A549 (cell line): Measurements from ENCODE around the gene PIGS. TPM values are rescaled to one million over a fixed set of nuclear protein-coding genes. Genes with fewer than 3 reads are reported as not detected.

Experiments
- ATAC-seq, 2 experiments: fragments of 200-7000 bp in 1 of 2; fragments of >200 bp in 1 of 2; cut with Nextera tagmentation in 1 of 2; cut with Tn5 transposase in 1 of 2; 3 replicates each; pipeline versions ENCODE4 v1.8.0 to v1.9.1; 2018 to 2020; ENCODE audit warnings: mild to moderate bottlenecking in 1 of 2, moderate library complexity in 1 of 2
- CTCF ChIA-PET: fragments of 300-600 bp; sonication (Branson Sonifier 250); formaldehyde crosslinking; extraction: SDS; loops from one replicate; lab custom pipeline; 2021; ENCODE audit warnings: antibody characterized with exemption, inconsistent platforms; lab: Yijun Ruan, JAX
- POLR2A ChIA-PET: fragments of 350-600 bp; formaldehyde crosslinking; extraction: SDS; loops from one replicate; lab custom pipeline; 2021; ENCODE audit warnings: antibody characterized with exemption, inconsistent platforms; lab: Yijun Ruan, JAX
- DNase-seq, 2 experiments: peaks; one replicate each; pipeline versions ENCODE4 v3.0.0 to v3.0.0-alpha.2; 2011 to 2016; ENCODE audit warnings: low read depth in 1 of 2, low spot score in 1 of 2
- FAIRE-seq: peaks from 2 replicates; lab custom pipeline; 2011; peaks lifted over from hg19 to GRCh38; lab: Jason Lieb, UNC
- H3K27ac ChIP-seq, 2 experiments: fragments of >200 bp; sonication (Bioruptor Twin); formaldehyde crosslinking; 3 replicates each; pipeline ENCODE4 v1.5.1; 2016 to 2017
- H3K4me1 ChIP-seq: fragments of >200 bp; sonication (Bioruptor Twin); formaldehyde crosslinking; 3 replicates; pipeline ENCODE4 v1.6.1; 2016
- H3K4me2 ChIP-seq: fragments of >200 bp; sonication (Bioruptor Twin); formaldehyde crosslinking; 3 replicates; pipeline ENCODE4 v1.6.1; 2016
- H3K4me3 ChIP-seq: fragments of >200 bp; sonication (Bioruptor Twin); formaldehyde crosslinking; 3 replicates; pipeline ENCODE4 v1.5.1; 2016
- H3K9me3 ChIP-seq: fragments of >200 bp; sonication (Bioruptor Twin); formaldehyde crosslinking; 3 replicates; pipeline ENCODE4 v1.6.1; 2016
- CBX2 ChIP-seq: fragments of 200-600 bp; sonication (generic); IDR thresholded peaks from 2 replicates; pipeline ENCODE4 v1.6.1; 2016; ENCODE audit warnings: low read depth, mild to moderate bottlenecking, borderline replicate concordance
- CHD4 ChIP-seq: fragments of 200-600 bp; sonication (generic); IDR thresholded peaks from 2 replicates; pipeline ENCODE4 v1.6.1; 2016; ENCODE audit warnings: antibody characterized with exemption, mild to moderate bottlenecking, borderline replicate concordance
- GATA3 ChIP-seq: IDR thresholded peaks from 2 replicates; pipeline ENCODE4 v1.6.1; 2012; ENCODE audit warnings: borderline replicate concordance
- HMGXB4 ChIP-seq: fragments of 250-450 bp; sonication (Bioruptor Pico); IDR thresholded peaks from 2 replicates; pipeline ENCODE4 v1.5.0; 2021; ENCODE audit warnings: mild to moderate bottlenecking, moderate library complexity, borderline replicate concordance
- JUN ChIP-seq, 2 experiments: fragments of >200 bp; sonication (Bioruptor Twin); formaldehyde crosslinking; IDR thresholded peaks; 2 replicates in 1 of 2; 3 replicates in 1 of 2; pipeline ENCODE4 v1.6.1; 2016 to 2017
- KDM5A ChIP-seq: fragments of 200-600 bp; sonication (generic); IDR thresholded peaks from 2 replicates; pipeline ENCODE4 v1.6.1; 2016; ENCODE audit warnings: antibody characterized with exemption, mild to moderate bottlenecking
- MAX ChIP-seq: IDR thresholded peaks from 2 replicates; pipeline ENCODE4 v1.6.1; 2012
- MAZ ChIP-seq: fragments of 150-350 bp; IDR thresholded peaks from 2 replicates; pipeline ENCODE4 v1.6.1; 2014; ENCODE audit warnings: antibody characterized with exemption, low read depth, low read length, borderline replicate concordance
- PHF8 ChIP-seq: fragments of 200-600 bp; sonication (generic); IDR thresholded peaks from 2 replicates; pipeline ENCODE4 v1.6.1; 2016; ENCODE audit warnings: low read depth, mild to moderate bottlenecking, antibody characterized with exemption, moderate library complexity, borderline replicate concordance
- POLR2A ChIP-seq: IDR thresholded peaks from 2 replicates; pipeline ENCODE4 v1.6.1; 2012; ENCODE audit warnings: mild to moderate bottlenecking, low read length
- RAD21 ChIP-seq, 2 experiments: fragments of >200 bp in 1 of 2; sonication (Bioruptor Twin) in 1 of 2; formaldehyde crosslinking in 1 of 2; IDR thresholded peaks in 1 of 2; conservative IDR thresholded peaks in 1 of 2; 2 replicates in 1 of 2; 3 replicates in 1 of 2; pipeline ENCODE4 v1.6.1; 2012 to 2018; ENCODE audit warnings: inconsistent platforms in 1 of 2
- RFX5 ChIP-seq: fragments of 450-650 bp; IDR thresholded peaks from 2 replicates; pipeline ENCODE4 v1.7.1; 2014; ENCODE audit warnings: antibody characterized with exemption, mild to moderate bottlenecking, moderate library complexity
- TFCP2L1 ChIP-seq: fragments of 250-450 bp; sonication (Bioruptor Pico); IDR thresholded peaks from 2 replicates; pipeline ENCODE4 v1.5.0; 2021; ENCODE audit warnings: mild to moderate bottlenecking
- USF2 ChIP-seq: fragments of 450-650 bp; IDR thresholded peaks from 2 replicates; pipeline ENCODE4 v1.6.1; 2014; ENCODE audit warnings: antibody characterized with exemption
- WGBS: methylation state at CpG from one replicate; pipeline ENCODE4 v1.1.6; 2017; ENCODE audit errors: missing lambda C conversion rate; 5-methylcytosine and 5-hydroxymethylcytosine counted together
- polyA minus RNA-seq: library from RNA; depleted of rRNA, polyadenylated mRNA; stranded (reverse); fragments of >200 nt; gene quantifications from 2 replicates; pipeline ENCODE4 v1.2.3, GENCODE V29; 2011; rRNA and poly(A)+ RNA removed
- polyA plus RNA-seq, 4 experiments: library from polyadenylated mRNA; depleted of rRNA in 3 of 4; stranded (reverse); fragments of >200 nt; fragmentation: RNase III in 1 of 4; extraction: RNeasy Plus Mini Kit Qiagen cat#74134 plus additional on column Dnase treatment in 1 of 4; gene quantifications; 2 replicates in 3 of 4; 3 replicates in 1 of 4; pipeline ENCODE4 v1.2.3, GENCODE V29; 2011 to 2017
- TF ChIP-seq, protein P1 (sequence below): fragments of >200 bp; sonication (Bioruptor Twin); formaldehyde crosslinking; IDR thresholded peaks from 3 replicates; pipeline ENCODE4 v1.6.1; 2016

PIGS gene
- polyA plus RNA-seq (2011; rRNA removed) (50.0 and 53.2 TPM in 2 replicates), polyA plus RNA-seq (2017; fragmentation: RNase III; extraction: RNeasy Plus Mini Kit Qiagen cat#74134 plus additional on column Dnase treatment) (46.6 to 53.3 TPM (median 53.2 TPM) in 3 replicates), polyA minus RNA-seq (42.7 and 44.4 TPM in 2 replicates)
- polyA plus RNA-seq (2012; cell fraction: cytosol; rRNA removed) = 55.8 and 70.1 TPM in 2 replicates
- 87.3 and 89.3 TPM in 2 replicates for polyA plus RNA-seq (2012; cell fraction: nucleus; rRNA removed)

DNA sequence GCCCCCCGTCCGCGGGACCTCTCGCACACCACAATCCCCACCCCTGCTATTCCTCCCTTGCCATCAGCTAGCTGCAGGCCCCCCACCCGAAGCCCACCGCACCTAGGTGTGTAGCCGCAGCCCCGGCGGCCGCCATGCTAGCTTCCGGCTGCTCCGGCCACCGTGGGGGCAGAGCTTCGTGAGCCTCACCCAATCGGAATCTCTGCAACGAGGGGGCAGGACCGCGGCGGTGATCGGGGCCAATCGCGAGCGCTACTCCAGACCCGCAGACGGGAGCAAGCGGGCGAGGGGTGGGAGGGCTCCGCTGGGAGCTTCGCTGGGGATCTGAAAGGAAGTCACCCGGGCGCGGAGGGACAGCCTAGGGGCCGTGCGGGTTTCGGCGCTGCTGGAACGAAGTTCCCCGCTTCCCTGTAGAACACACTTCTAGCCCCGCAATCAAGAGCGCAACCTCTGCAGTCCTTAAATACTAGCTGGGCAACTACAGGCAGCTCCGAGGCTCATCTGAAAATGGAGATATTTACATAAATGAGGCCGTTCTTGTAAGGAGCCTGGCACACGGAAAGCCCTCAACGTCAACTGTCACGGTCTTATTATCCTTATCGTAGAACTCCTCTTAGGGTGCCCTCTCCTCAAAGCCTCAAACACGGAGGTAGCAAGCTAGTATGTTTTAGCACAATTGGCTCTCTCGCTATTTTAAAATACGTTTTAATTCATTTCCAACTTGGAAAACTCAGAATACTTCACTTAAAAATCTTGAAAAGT, at the start of gene PIGS:
Gene PIGS, minus strand, starts transcription at position 164 of the 762 bp plus-strand sequence. Its CDS starts 28 bp downstream, at position 136.
- CTCF ChIA-PET = interaction anchor here (0.6 to 3.8 kb wide), 13 partner anchors 11 to 177 kb away, joined by 3 to 24 read pairs (median 5); partner anchors contain the start of genes SDF2 and SUPT6H
- Histone ChIP-seq H3K4me3 (peak within 1 kb of the TSS; percentile 92), H3K4me1 (peaks cover 26% of the 10 kb centered on the region), H3K9me3 (no peaks in the 10 kb centered on the region), H3K4me2 (peak within 1 kb of the TSS; percentile 96), H3K27ac (peak within 1 kb of the TSS; percentile 87 to 91)
- TF ChIP-seq USF2 (no peak), JUN (IDR thresholded peaks at IDR 0.05) (peak in 1 of 2 experiments; percentile 50; a peak in 1 of 5 replicates), POLR2A (peak; percentile 84), CHD4 (no peak), MAX (0 out of 2 replicates have a peak, but pooled peaks have one; percentile 12), PHF8 (0 out of 2 replicates have a peak, but pooled peaks have one; percentile 78), RFX5 (peak; percentile 47; the same call in 1 of the 2 replicates), CBX2 (no peak), KDM5A (peak; percentile 79)
- TF ChIP-seq, protein P1, sequence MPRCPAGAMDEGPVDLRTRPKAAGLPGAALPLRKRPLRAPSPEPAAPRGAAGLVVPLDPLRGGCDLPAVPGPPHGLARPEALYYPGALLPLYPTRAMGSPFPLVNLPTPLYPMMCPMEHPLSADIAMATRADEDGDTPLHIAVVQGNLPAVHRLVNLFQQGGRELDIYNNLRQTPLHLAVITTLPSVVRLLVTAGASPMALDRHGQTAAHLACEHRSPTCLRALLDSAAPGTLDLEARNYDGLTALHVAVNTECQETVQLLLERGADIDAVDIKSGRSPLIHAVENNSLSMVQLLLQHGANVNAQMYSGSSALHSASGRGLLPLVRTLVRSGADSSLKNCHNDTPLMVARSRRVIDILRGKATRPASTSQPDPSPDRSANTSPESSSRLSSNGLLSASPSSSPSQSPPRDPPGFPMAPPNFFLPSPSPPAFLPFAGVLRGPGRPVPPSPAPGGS = 0 out of 3 replicates have a peak, but pooled peaks have one; percentile 32
- DNase-seq (peak; percentile 92 to 100), FAIRE-seq (no peak), ATAC-seq (peak; percentile 93 to 99)
- POLR2A ChIA-PET = interaction anchor here (0.6 to 2.1 kb wide), 6 partner anchors 19 to 214 kb away, joined by 3 to 8 read pairs (median 4); partner anchors contain the start of genes BLTP2, POLDIP2 and UNC119
- 2% methylated on average over 32 of the region's 49 CpGs for WGBS

DNA sequence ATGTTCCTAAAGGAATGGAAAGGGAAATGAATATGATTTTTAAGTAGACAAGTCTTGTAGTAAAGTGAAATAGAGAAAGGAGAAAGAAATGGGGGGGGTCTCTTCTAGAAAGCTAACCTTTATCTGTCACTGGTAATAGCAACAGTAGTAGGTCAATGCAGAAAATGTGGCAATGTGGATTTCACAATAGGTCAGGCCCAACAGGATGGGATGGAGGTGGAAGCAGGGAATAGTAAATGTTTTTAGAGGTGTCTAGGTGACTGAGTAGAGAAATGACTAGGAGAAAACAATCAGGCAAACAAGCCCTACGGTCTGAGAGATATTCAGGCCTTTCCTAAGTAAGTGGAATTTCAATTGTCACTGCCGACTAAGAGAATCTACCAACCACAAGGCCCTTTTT, 48.7 kb upstream of the PIGS start:
- no peak overlapping the region for H3K4me2 ChIP-seq
- DNase-seq (no peak), FAIRE-seq (no peak), ATAC-seq (no peak)
- H3K4me3 ChIP-seq = no peak overlapping the region
- no peaks in the 10 kb centered on the region for H3K4me1 ChIP-seq
- H3K27ac ChIP-seq = no peak overlapping the region
- no peak for TF ChIP-seq RAD21 (conservative IDR thresholded peaks at IDR 0.05 in 1 of 2, IDR thresholded peaks at IDR 0.05 in 1 of 2)
- no peak for TF ChIP-seq TFCP2L1
- no peak for TF ChIP-seq USF2
- no peak for TF ChIP-seq CHD4
- TF ChIP-seq GATA3 = no peak
- TF ChIP-seq CBX2 = no peak
- no peak for TF ChIP-seq HMGXB4 (CRISPR knock-in tag)
- TF ChIP-seq MAZ = no peak
- ChIA-PET POLR2A (interaction anchor here (0.5 to 1.7 kb wide), 2 partner anchors 8 to 560 kb away, joined by 3 to 5 read pairs; partner anchors contain the start of gene MYO18A), CTCF (interaction anchor here (0.6 to 3.7 kb wide), 7 partner anchors 11 to 94 kb away, joined by 3 to 13 read pairs (median 3); no protein-coding TSS in a partner anchor)
- WGBS = 84% methylated on average over 2 of the region's 2 CpGs
- no peaks in the 10 kb centered on the region for H3K9me3 ChIP-seq
